OCI-LY3 (cell line): ENCODE data around the gene FASTK.

Experiments
- EZH2phosphoT487 ChIP-seq: fragments of 200-600 bp; shearing (Covaris generic); IDR thresholded peaks from 2 replicates; pipeline ENCODE4 v1.6.1; 2018; ENCODE audit warnings: antibody characterized with exemption, mixed run types, low read depth
- TF ChIP-seq, protein P1 (sequence below): fragments of 200-600, 300-600 bp; sonication (generic); IDR thresholded peaks from 2 replicates; pipeline ENCODE4 v1.5.1; 2014; ENCODE audit warnings: antibody characterized with exemption, low read length, low read depth

DNA sequence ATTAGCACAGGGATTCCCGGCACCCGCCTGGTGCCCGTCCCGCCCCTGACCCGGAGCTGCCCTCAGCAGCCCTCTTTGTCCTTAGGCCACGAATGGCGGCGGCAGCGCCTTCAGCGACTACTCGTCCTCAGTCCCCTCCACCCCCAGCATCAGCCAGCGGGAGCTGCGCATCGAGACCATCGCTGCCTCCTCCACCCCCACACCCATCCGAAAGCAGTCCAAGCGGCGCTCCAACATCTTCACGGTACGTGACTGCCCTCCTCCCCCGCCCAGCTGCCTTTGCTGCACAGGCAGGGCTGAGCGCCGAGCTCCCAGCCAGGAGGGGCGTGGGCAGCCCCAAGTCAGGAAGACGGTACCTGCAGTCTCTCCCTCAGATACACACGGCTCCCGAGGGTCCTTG is 39.3 kb upstream of the FASTK start:
- TF ChIP-seq, protein P1, sequence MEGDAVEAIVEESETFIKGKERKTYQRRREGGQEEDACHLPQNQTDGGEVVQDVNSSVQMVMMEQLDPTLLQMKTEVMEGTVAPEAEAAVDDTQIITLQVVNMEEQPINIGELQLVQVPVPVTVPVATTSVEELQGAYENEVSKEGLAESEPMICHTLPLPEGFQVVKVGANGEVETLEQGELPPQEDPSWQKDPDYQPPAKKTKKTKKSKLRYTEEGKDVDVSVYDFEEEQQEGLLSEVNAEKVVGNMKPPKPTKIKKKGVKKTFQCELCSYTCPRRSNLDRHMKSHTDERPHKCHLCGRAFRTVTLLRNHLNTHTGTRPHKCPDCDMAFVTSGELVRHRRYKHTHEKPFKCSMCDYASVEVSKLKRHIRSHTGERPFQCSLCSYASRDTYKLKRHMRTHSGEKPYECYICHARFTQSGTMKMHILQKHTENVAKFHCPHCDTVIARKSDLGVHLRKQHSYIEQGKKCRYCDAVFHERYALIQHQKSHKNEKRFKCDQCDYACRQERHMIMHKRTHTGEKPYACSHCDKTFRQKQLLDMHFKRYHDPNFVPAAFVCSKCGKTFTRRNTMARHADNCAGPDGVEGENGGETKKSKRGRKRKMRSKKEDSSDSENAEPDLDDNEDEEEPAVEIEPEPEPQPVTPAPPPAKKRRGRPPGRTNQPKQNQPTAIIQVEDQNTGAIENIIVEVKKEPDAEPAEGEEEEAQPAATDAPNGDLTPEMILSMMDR = no peak
- TF ChIP-seq EZH2phosphoT487 = no peak
